ENCODE results near the gene NCBP1. TPM values are rescaled to one million over a fixed set of nuclear protein-coding genes. Genes with fewer than 3 reads are reported as not detected.

NCBP1 gene
- total and polyA plus RNA-seq, 2 of the 4 experiments (the other 2 are of a cell fraction) = 17.8 to 46.4 TPM

DNA sequence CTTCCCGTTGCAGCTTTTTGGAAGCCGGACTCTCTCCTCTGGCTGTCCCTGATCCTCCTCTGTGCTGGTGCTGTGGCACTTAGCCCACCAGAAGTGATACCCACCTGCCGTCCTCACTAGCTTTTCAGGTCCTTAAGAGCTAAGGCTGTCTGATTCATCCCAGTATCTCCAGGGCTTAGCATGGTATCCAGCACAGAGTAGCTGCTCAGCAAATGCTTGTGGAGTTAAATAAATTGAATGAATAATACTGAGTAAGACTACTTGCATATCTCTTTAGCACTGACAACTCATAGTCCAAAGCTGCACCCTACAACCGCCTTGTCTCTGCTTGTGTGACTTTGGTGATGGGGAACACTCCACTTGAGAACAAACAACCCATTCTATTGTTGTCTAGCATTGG lies 71.2 kb downstream of the NCBP1 start:
- no TSS peak for BruUV-seq (replicated peaks)
- no peaks in the 10 kb centered on the region for H4K20me1 ChIP-seq (ENCODE audit: insufficient read depth, low read length)
- H4K8ac ChIP-seq (ENCODE audit: low read depth in 2 of 2, low read length in 2 of 2) = no peak overlapping the region
- H2BK5ac ChIP-seq (ENCODE audit: low read depth, low read length, poor library complexity, severe bottlenecking) = no peak overlapping the region
- no peak overlapping the region for H3K4me2 ChIP-seq (ENCODE audit: low read depth, low read length)
- no peak overlapping the region for H2BK15ac ChIP-seq (ENCODE audit: low read depth, low read length)
- no peak overlapping the region for H2BK20ac ChIP-seq (ENCODE audit: low read depth, low read length)
- ATAC-seq (ENCODE audit: low read depth) = no peak
- peaks cover 10% of the 10 kb centered on the region for H3K27me3 ChIP-seq (ENCODE audit: control insufficient read depth, insufficient read depth, low read length)
- intact Hi-C loops (cut with micrococcal nuclease) = no loop called here
- H3K4me1 ChIP-seq (ENCODE audit: control insufficient read depth, insufficient read depth, low read length) = peaks cover 3% of the 10 kb centered on the region
- H3K18ac ChIP-seq (ENCODE audit: low read depth, low read length) = no peak overlapping the region
- peak; percentile 6 for DNase-seq
- H2AFZ ChIP-seq (replicated peaks; ENCODE audit: low read length, poor library complexity) = no peak overlapping the region
- H2AK9ac ChIP-seq (replicated peaks; ENCODE audit: low read depth, low read length, poor library complexity) = no peak overlapping the region
- no peak overlapping the region for H4K5ac ChIP-seq (ENCODE audit: low read depth, low read length)
- TF ChIP-seq USF2 (IDR thresholded peaks at IDR 0.05; ENCODE audit: low read depth, low read length) (no peak), CEBPB (IDR thresholded peaks at IDR 0.05; ENCODE audit: low read depth, low read length) (no peak), FOS (IDR thresholded peaks at IDR 0.05; ENCODE audit: low read depth, low read length) (no peak), RAD21 (IDR thresholded peaks at IDR 0.05; ENCODE audit: low read length) (no peak), NFE2L2 (IDR thresholded peaks at IDR 0.05; ENCODE audit: low read depth, low read length) (no peak), POLR2A (IDR thresholded peaks at IDR 0.05; ENCODE audit: low read depth, low read length) (no peak), MAFK (IDR thresholded peaks at IDR 0.05; ENCODE audit: low read depth, low read length) (no peak), RCOR1 (IDR thresholded peaks at IDR 0.05; ENCODE audit: insufficient replicate concordance, low read length) (no peak), MAZ (IDR thresholded peaks at IDR 0.05; ENCODE audit: borderline replicate concordance, low read depth, low read length) (no peak)
- TF ChIP-seq, protein P1, sequence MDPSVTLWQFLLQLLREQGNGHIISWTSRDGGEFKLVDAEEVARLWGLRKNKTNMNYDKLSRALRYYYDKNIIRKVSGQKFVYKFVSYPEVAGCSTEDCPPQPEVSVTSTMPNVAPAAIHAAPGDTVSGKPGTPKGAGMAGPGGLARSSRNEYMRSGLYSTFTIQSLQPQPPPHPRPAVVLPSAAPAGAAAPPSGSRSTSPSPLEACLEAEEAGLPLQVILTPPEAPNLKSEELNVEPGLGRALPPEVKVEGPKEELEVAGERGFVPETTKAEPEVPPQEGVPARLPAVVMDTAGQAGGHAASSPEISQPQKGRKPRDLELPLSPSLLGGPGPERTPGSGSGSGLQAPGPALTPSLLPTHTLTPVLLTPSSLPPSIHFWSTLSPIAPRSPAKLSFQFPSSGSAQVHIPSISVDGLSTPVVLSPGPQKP (IDR thresholded peaks at IDR 0.05; ENCODE audit: borderline replicate concordance, low read depth, low read length) = no peak
- H3K9ac ChIP-seq (ENCODE audit: low read depth, low read length) = no peak overlapping the region
- H3K14ac ChIP-seq (replicated peaks; ENCODE audit: low read depth, low read length) = no peak overlapping the region
- H3K23ac ChIP-seq (ENCODE audit: low read depth, low read length) = no peak overlapping the region; the same call in 1 of the 2 replicates
- WGBS, 2 experiments (ENCODE audit: extremely low coverage in 2 of 2, insufficient read length in 1 of 2) = no CpG with 5 or more reads among the region's 4 CpGs
- H3K4ac ChIP-seq (ENCODE audit: low read depth, low read length) = no peak overlapping the region
- H3K79me1 ChIP-seq (ENCODE audit: low read depth in 1 of 2, low read length in 2 of 2) = no peaks in the 10 kb centered on the region
- in situ Hi-C loops (cut with MboI; ENCODE audit: low sequenced_read_pairs) = no loop called here
- CTCF ChIA-PET = no interaction called here
- H3K27ac ChIP-seq (ENCODE audit: insufficient read depth, low read length) = no peak overlapping the region
- POLR2A ChIA-PET (ENCODE audit: unreplicated experiment) = no interaction called here
- no peaks in the 10 kb centered on the region for H3K9me1 ChIP-seq (ENCODE audit: insufficient read depth, low read length)
- H2BK120ac ChIP-seq (ENCODE audit: low read depth, low read length) = no peak overlapping the region
- no peaks in the 10 kb centered on the region for H3K9me3 ChIP-seq (ENCODE audit: control insufficient read depth, insufficient read depth, low read length)
- no peaks in the 10 kb centered on the region for H3K36me3 ChIP-seq (ENCODE audit: control insufficient read depth, insufficient read depth, low read length)
- no peak overlapping the region for H4K91ac ChIP-seq (ENCODE audit: insufficient read depth, low read depth, low read length)
- no peak overlapping the region for H3K56ac ChIP-seq (ENCODE audit: extremely low read depth, insufficient read depth, low read length)
- 0 out of 2 replicates have a peak overlapping the region, but pooled peaks have one; percentile 7 for H2AK5ac ChIP-seq (ENCODE audit: low read depth, low read length)
- dilution Hi-C loops (cut with HindIII; ENCODE audit: low sequenced_read_pairs, unreplicated experiment) = no loop called here
- H3K4me3 ChIP-seq (ENCODE audit: insufficient read depth, low read depth, low read length) = no peak overlapping the region
